HCT116 (cell line): Measurements from ENCODE around the gene ITPR1. TPM values are rescaled to one million over a fixed set of nuclear protein-coding genes. Genes with fewer than 3 reads are reported as not detected.

Experiments used
- ATAC-seq: fragments of 200-7000 bp; cut with Tn5 transposase; 2 replicates; pipeline ENCODE4 v1.9.1; 2020; ENCODE audit warnings: mild to moderate bottlenecking, moderate library complexity
- BruUV-seq: library from RNA; stranded (reverse); fragments of 400-500 nt; replicated peaks from 2 replicates; lab custom pipeline; 2021; lab: Mats Ljungman, UMichigan
- CTCF ChIA-PET: fragments of 300-600 bp; sonication (Branson Sonifier 250); formaldehyde crosslinking; loops from one replicate; lab custom pipeline; 2021; ENCODE audit warnings: antibody characterized with exemption; lab: Charles Lee
- POLR2A ChIA-PET: fragments of 300-600, 350-600 bp; sonication (Branson Sonifier 250); formaldehyde crosslinking; loops from one replicate; lab custom pipeline; 2021; ENCODE audit warnings: antibody characterized with exemption; lab: Charles Lee
- RAD21 ChIA-PET, 2 experiments: fragments of 300-600 bp; sonication (Branson Sonifier 250); formaldehyde crosslinking; loops; one replicate each; lab custom pipeline; 2023; ENCODE audit warnings: low total read pairs in 2 of 2; ENCODE audit not compliant: uncharacterized antibody in 2 of 2, unreplicated experiment in 2 of 2, low non-redundant PET in 1 of 2; lab: Charles Lee
- DNase-seq: peaks from one replicate; pipeline ENCODE4 v3.0.0-alpha.2; 2010; ENCODE audit warnings: low read depth, low spot score
- H2AFZ ChIP-seq: fragments of 200-600 bp; shearing (Covaris generic), sonication (generic); 2 replicates; pipeline ENCODE4 v1.6.1; 2017; ENCODE audit warnings: low read depth, mixed run types, mixed read lengths, antibody characterized with exemption, low read length; ENCODE audit not compliant: poor library complexity, severe bottlenecking
- H3K27ac ChIP-seq: 2 replicates; pipeline ENCODE4 v1.5.1; 2012; ENCODE audit warnings: low read depth, low read length
- H3K27me3 ChIP-seq: fragments of 200-600 bp; sonication (generic); 2 replicates; pipeline ENCODE4 v1.6.1; 2016; ENCODE audit warnings: mixed run types, low read length, mixed read lengths; ENCODE audit not compliant: insufficient read depth
- H3K36me3 ChIP-seq, 2 experiments: fragments of 200-500 bp in 1 of 2; fragments of 200-600 bp in 1 of 2; sonication (Bioruptor generic) in 1 of 2; sonication (generic) in 1 of 2; 2 replicates each; pipeline versions ENCODE4 v1.5.1 to v1.6.1; 2014 to 2016; ENCODE audit warnings: low read length in 2 of 2, inconsistent platforms in 1 of 2, mixed read lengths in 1 of 2, mixed run types in 1 of 2; ENCODE audit not compliant: insufficient read depth in 2 of 2, control insufficient read depth in 1 of 2
- H3K4me1 ChIP-seq, 2 experiments: fragments of 200-600 bp in 1 of 2; sonication (generic) in 1 of 2; 2 replicates each; pipeline versions ENCODE4 v1.5.1 to v1.6.1; 2012 to 2017; ENCODE audit warnings: low read length in 2 of 2, inconsistent platforms in 1 of 2, mild to moderate bottlenecking in 1 of 2, mixed read lengths in 1 of 2, mixed run types in 1 of 2, moderate library complexity in 1 of 2; ENCODE audit not compliant: insufficient read depth in 2 of 2, control insufficient read depth in 1 of 2
- H3K4me2 ChIP-seq: fragments of 200-600 bp; sonication (generic); 2 replicates; pipeline ENCODE4 v1.6.1; 2017; ENCODE audit warnings: mixed run types, low read length, mixed read lengths
- H3K4me3 ChIP-seq, 2 experiments: fragments of 200-600 bp in 1 of 2; sonication (generic) in 1 of 2; replicated peaks in 1 of 2; 2 replicates each; pipeline ENCODE4 v1.5.1; 2011 to 2016; ENCODE audit warnings: low read length in 2 of 2, control low read depth in 1 of 2, low read depth in 1 of 2, mild to moderate bottlenecking in 1 of 2, mixed read lengths in 1 of 2, mixed run types in 1 of 2
- H3K79me2 ChIP-seq: fragments of 200-600 bp; sonication (generic); 2 replicates; pipeline ENCODE4 v1.6.1; 2017; ENCODE audit warnings: mild to moderate bottlenecking, mixed run types, low read length, moderate library complexity, mixed read lengths; ENCODE audit not compliant: insufficient read depth
- H3K9ac ChIP-seq: fragments of 200-600 bp; sonication (generic); 2 replicates; pipeline ENCODE4 v1.6.1; 2016; ENCODE audit warnings: low read length, mixed read lengths
- H3K9me2 ChIP-seq: fragments of 200-600 bp; sonication (generic), shearing (Covaris generic); 2 replicates; pipeline ENCODE4 v1.6.1; 2017; ENCODE audit warnings: mixed run types, mild to moderate bottlenecking, moderate library complexity; ENCODE audit not compliant: insufficient read depth
- H3K9me3 ChIP-seq, 2 experiments: fragments of 200-500 bp in 1 of 2; fragments of 200-600 bp in 1 of 2; sonication (Bioruptor generic) in 1 of 2; sonication (generic) in 1 of 2; 2 replicates each; pipeline ENCODE4 v1.6.1; 2014 to 2017; ENCODE audit warnings: low read length in 2 of 2, mixed read lengths in 2 of 2, inconsistent platforms in 1 of 2, low read depth in 1 of 2, mild to moderate bottlenecking in 1 of 2, mixed run types in 1 of 2, moderate library complexity in 1 of 2; ENCODE audit not compliant: control insufficient read depth in 1 of 2, insufficient read depth in 1 of 2
- H4K20me1 ChIP-seq: fragments of 200-600 bp; sonication (generic), shearing (Covaris generic); 2 replicates; pipeline ENCODE4 v1.6.1; 2017; ENCODE audit warnings: mixed run types, mild to moderate bottlenecking, moderate library complexity; ENCODE audit not compliant: insufficient read depth
- ATF3 ChIP-seq: IDR thresholded peaks from 2 replicates; pipeline ENCODE4 v1.6.1; 2012
- CTCF ChIP-seq, 3 experiments: fragments of 200-600 bp in 1 of 3; sonication (generic) in 1 of 3; IDR thresholded peaks in 2 of 3; conservative IDR thresholded peaks in 1 of 3; 2 replicates each; pipeline ENCODE4 v1.5.1; 2012 to 2017; ENCODE audit warnings: low read depth in 2 of 3, low read length in 2 of 3, antibody characterized with exemption in 1 of 3, borderline replicate concordance in 1 of 3, control low read depth in 1 of 3, mild to moderate bottlenecking in 1 of 3, mixed read lengths in 1 of 3, mixed run types in 1 of 3, moderate library complexity in 1 of 3; ENCODE audit not compliant: insufficient read depth in 1 of 3
- ELF1 ChIP-seq: IDR thresholded peaks from 2 replicates; pipeline ENCODE4 v1.6.1; 2012; ENCODE audit warnings: low read depth, borderline replicate concordance
- EZH2phosphoT487 ChIP-seq: fragments of 200-600 bp; IDR thresholded peaks from 2 replicates; pipeline ENCODE4 v1.6.1; 2018; ENCODE audit warnings: antibody characterized with exemption, borderline replicate concordance
- JUND ChIP-seq: IDR thresholded peaks from 2 replicates; pipeline ENCODE4 v1.6.1; 2012
- POLR2AphosphoS5 ChIP-seq: IDR thresholded peaks from 2 replicates; pipeline ENCODE4 v1.6.1; 2011; ENCODE audit warnings: mild to moderate bottlenecking, low read depth, low read length, moderate library complexity
- REST ChIP-seq: IDR thresholded peaks from 2 replicates; pipeline ENCODE4 v1.6.1; 2012; ENCODE audit warnings: low read depth
- SRF ChIP-seq: IDR thresholded peaks from 2 replicates; pipeline ENCODE4 v1.6.1; 2012; ENCODE audit warnings: low read depth
- TCF7L2 ChIP-seq: IDR thresholded peaks from 2 replicates; pipeline ENCODE4 v1.7.0; 2011; ENCODE audit warnings: borderline replicate concordance, inconsistent platforms; ENCODE audit not compliant: insufficient read depth, insufficient read length; ENCODE audit errors: extremely low read depth
- ZBTB33 ChIP-seq: IDR thresholded peaks from 2 replicates; pipeline ENCODE4 v1.6.1; 2011; ENCODE audit warnings: mild to moderate bottlenecking, low read length, moderate library complexity; ENCODE audit not compliant: insufficient replicate concordance; ENCODE audit errors: extremely low read depth
- ZNF274 ChIP-seq: fragments of 200-500 bp; sonication (Bioruptor generic); IDR thresholded peaks from 2 replicates; pipeline ENCODE4 v1.6.1; 2014; ENCODE audit warnings: mild to moderate bottlenecking, low read depth, low read length, inconsistent platforms
- intact Hi-C: fragments of 100-400 bp; cut with micrococcal nuclease; formaldehyde crosslinking; loops from 2 replicates; pipeline ENCODE4 v1.10.0; 2022
- total RNA-seq: library from RNA; stranded (reverse); gene quantifications from one replicate; pipeline ENCODE4 v1.2.1, GENCODE V29; 2021; ENCODE audit not compliant: unreplicated experiment

Gene ITPR1
- total RNA-seq, 1 experiment from 2014 or later = 9.2 TPM

DNA sequence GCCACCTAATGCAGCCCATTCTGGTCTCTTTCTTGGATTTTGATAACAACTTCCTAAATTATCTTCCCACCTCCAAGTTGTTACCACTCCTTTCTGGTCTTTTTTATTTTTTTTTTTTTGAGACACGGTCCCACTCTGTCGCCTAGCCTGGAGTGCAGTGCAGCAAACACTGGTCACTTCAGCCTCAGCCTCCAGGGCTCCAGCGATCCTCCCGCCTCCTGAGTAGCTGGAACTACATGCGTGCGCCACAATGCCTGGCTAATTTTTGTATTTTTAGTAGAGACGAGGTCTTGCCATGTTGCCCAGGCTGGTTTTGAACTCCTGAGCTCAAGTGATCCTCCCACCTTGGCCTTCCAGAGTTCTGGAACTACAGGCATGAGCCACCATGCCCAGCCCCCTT, 393.3 kb downstream of the ITPR1 start:
- no peaks in the 10 kb centered on the region for H4K20me1 ChIP-seq
- no peak overlapping the region for H2AFZ ChIP-seq
- TF ChIP-seq EZH2phosphoT487 = no peak
- TF ChIP-seq POLR2AphosphoS5 = no peak
- no peak for TF ChIP-seq ZNF274
- no peak for TF ChIP-seq TCF7L2
- TF ChIP-seq CTCF (IDR thresholded peaks at IDR 0.05 in 2 of 3, conservative IDR thresholded peaks at IDR 0.05 in 1 of 3; ENCODE audit: borderline replicate concordance in 1 of 3, insufficient read depth in 1 of 3, low read depth in 2 of 3, low read length in 2 of 3) = no peak
- no peak for TF ChIP-seq REST
- no peak for TF ChIP-seq ZBTB33
- no peak for TF ChIP-seq ATF3
- TF ChIP-seq SRF = no peak
- TF ChIP-seq JUND = no peak
- no peak for TF ChIP-seq ELF1
- TF ChIP-seq, all 23 proteins: peak for 0
- Histone ChIP-seq H3K27me3 (no peaks in the 10 kb centered on the region), H3K9me3 (no peaks in the 10 kb centered on the region), H3K9me2 (no peaks in the 10 kb centered on the region), H3K4me1 (no peaks in the 10 kb centered on the region), H3K4me3 (no peak overlapping the region), H3K9ac (no peak overlapping the region), H3K4me2 (no peak overlapping the region), H3K79me2 (no peaks in the 10 kb centered on the region), H3K36me3 (no peaks in the 10 kb centered on the region), H3K27ac (no peak overlapping the region)
- POLR2A ChIA-PET = no interaction called here
- RAD21 ChIA-PET = no interaction called here
- BruUV-seq = no TSS peak
- no peak for ATAC-seq
- CTCF ChIA-PET = no interaction called here
- no peak for DNase-seq
- intact Hi-C loops = no loop called here
